Measurements from ENCODE around the gene TGIF1.

DNA sequence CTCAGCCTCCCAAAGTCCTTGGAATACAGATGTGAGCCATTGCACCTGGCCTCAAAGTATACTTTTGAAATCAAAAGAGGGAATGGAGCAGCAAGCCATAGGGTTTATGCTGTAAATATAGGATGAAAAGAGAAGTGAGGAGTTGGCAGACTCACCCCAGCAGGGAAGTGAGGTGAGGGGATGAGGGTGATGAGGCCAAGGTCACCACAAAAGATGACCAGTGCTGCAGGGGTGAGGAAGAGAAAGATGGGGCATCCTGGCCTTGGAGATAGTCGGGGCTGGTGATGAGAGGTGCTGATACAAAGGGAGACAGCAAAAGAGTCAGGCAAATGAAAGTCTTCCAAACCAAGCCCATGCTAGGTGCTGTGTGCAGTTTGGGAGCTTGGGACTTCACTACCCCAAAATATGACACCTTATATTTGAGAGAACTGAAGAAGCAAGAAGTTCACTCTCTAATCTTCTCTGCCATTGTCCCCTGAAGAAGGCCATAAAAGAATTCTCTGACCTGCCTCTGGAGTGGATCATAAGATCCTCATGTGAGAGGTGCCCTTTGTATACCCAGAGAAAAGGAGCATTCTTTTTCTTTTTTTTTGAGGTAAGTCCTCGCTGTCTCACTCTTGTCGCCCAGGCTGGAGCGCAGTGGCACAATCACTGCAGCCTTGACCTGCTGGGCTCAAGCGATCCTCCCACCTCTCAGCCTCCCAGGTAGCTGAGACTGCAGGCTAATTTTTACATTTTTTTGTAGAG lies 31.0 kb downstream of the TGIF1 start:
- TF ChIP-seq POLR2AphosphoS5 (IDR thresholded peaks at IDR 0.05) = no peak
- TF ChIP-seq, protein P1, sequence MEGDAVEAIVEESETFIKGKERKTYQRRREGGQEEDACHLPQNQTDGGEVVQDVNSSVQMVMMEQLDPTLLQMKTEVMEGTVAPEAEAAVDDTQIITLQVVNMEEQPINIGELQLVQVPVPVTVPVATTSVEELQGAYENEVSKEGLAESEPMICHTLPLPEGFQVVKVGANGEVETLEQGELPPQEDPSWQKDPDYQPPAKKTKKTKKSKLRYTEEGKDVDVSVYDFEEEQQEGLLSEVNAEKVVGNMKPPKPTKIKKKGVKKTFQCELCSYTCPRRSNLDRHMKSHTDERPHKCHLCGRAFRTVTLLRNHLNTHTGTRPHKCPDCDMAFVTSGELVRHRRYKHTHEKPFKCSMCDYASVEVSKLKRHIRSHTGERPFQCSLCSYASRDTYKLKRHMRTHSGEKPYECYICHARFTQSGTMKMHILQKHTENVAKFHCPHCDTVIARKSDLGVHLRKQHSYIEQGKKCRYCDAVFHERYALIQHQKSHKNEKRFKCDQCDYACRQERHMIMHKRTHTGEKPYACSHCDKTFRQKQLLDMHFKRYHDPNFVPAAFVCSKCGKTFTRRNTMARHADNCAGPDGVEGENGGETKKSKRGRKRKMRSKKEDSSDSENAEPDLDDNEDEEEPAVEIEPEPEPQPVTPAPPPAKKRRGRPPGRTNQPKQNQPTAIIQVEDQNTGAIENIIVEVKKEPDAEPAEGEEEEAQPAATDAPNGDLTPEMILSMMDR (IDR thresholded peaks at IDR 0.05) = no peak
